ENCODE results near the gene ESRRA. TPM values are rescaled to one million over a fixed set of nuclear protein-coding genes. Genes with fewer than 3 reads are reported as not detected.
"Not testable (repeated sequence)": the region's sequence is repeated elsewhere in the genome, so short reads cannot be mapped to it uniquely, and the experiment has no call there.

ESRRA gene
- total RNA-seq, 2 experiments from 2014 or later = 46.6 to 54.0 TPM

DNA sequence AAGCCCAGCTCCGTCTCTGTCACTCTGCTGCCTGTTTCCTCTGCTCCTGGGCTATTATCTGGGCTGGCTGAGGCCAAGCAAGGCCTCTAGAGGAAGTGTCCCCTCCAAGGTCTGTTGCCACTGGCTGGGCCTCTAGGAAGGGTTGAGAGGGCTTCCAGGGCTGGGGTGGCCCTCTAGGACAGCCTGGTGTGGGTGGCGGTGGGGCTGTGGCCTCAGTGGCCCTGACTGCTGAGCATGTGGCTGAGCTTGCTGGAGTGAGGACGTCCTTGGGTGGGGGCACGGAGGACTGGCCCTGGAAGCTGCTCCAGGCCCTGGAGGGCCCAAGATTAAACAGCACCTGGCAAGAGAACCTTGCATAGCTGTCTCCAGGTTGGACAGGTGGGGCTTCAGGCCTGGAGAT, 18.7 kb downstream of the ESRRA start:
- H3K27ac Mint-ChIP-seq; H3K9me3 Mint-ChIP-seq (ENCODE audit: low read depth); H3K27me3 Mint-ChIP-seq; ATAC-seq; DNase-seq; H3K36me3 Mint-ChIP-seq; H3K4me3 Mint-ChIP-seq: not testable (repeated sequence)
- CTCF ChIA-PET = interaction anchor here (3.5 kb wide), 1 partner anchor 8 kb away, joined by 13 read pairs; no protein-coding TSS in a partner anchor
- H3K4me1 Mint-ChIP-seq = peaks cover 19% of the 10 kb centered on the region

DNA sequence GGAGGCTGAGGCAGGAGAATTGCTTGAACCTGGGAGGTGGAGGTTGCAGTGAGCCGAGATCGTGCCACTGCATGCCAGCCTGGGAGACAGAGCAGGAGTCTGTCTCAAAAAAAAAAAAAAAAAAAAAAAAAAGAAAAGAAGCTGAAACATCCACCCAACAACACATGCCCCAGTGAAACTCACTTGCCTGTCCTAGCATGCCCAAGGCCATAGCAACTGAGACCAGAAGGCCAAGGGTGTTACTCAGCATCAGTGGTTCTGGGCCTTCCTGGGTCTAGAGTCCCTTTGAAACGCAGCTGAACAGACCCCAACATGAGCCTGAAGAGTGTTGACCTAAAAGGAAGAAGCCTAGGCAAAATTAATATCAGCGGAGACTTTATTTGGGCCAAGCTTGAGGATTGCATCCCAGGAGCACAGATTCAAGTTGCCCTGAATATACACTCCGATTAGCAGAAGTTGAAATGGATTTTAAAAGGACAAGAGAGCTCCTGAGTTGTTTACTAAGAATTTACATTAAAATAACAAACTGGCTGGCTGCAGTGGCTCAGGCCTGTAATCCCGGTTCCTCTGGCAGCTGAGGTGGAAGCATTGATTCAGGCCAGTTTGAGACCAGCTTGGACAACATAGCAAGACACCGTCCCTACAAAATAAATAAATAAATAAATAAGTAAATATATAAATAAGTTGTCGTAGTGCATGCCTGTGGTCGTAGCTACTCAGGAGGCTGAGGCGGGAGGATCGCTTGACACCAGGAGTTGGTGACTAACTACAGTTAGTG, 19.6 kb downstream of the ESRRA start:
- CTCF ChIA-PET = interaction anchor here (0.9 to 3.5 kb wide), 2 partner anchors 7 to 20 kb away, joined by 3 to 13 read pairs; no protein-coding TSS in a partner anchor
- Mint-ChIP-seq H3K4me1 (peaks cover 13% of the 10 kb centered on the region), H3K9me3 (ENCODE audit: low read depth) (no peaks in the 10 kb centered on the region), H3K27ac (no peak overlapping the region), H3K4me3 (no peak overlapping the region), H3K36me3 (peaks cover 9% of the 10 kb centered on the region), H3K27me3 (no peaks in the 10 kb centered on the region)
- ATAC-seq (no peak), DNase-seq (no peak)

DNA sequence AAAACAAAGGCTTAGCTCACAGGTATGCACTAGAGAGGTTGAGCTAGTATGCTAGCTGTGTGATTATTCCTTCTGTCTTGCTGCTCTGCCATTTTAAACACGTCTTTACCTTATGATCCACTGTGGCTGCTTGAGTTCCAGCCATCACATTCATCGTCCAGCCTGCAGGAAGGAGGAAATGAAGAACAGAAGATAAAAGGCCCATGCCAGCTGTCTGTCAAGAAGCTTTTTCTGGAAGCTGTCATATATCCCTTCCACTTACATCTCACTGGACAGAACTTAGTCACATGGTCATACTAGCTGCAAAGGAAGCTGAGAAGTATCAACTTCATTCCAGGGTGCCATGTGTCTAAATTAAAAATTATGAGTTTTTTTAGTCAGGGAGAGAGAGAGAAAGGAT, 22.1 kb downstream of the ESRRA start:
- CTCF ChIA-PET = interaction anchor here (1.2 to 1.4 kb wide), 2 partner anchors 10 to 13 kb away, joined by 3 to 4 read pairs; partner anchors contain the start of genes CCDC88B, PRDX5 and TRMT112
- Mint-ChIP-seq H3K9me3 (ENCODE audit: low read depth) (no peaks in the 10 kb centered on the region), H3K27ac (no peak overlapping the region), H3K36me3 (no peaks in the 10 kb centered on the region), H3K27me3 (no peaks in the 10 kb centered on the region), H3K4me1 (peaks cover 25% of the 10 kb centered on the region), H3K4me3 (no peak overlapping the region)
- ATAC-seq = no peak
- no peak for DNase-seq

DNA sequence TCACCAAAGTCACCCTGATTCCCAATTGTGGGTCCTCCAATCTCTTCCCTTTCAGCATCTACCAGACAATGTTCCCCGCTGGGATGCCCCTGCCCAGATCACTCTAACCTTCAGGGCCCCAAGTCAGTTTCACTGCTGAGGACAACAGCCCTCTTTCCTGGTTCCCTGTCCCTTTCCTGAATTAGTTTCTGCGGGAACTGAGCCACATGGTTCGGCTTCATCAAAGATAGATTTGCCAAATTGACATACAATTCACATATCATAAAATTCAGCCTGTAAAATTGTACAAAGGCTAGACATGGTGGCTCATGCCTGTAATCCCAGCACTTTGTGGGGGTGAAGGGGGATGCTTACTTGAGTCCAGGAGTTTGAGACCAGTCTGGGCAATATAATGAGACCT, 22.7 kb downstream of the ESRRA start:
- H3K9me3 Mint-ChIP-seq (ENCODE audit: low read depth) = no peaks in the 10 kb centered on the region
- H3K27ac Mint-ChIP-seq = no peak overlapping the region
- H3K4me1 Mint-ChIP-seq = peaks cover 27% of the 10 kb centered on the region
- H3K27me3 Mint-ChIP-seq = no peaks in the 10 kb centered on the region
- no peaks in the 10 kb centered on the region for H3K36me3 Mint-ChIP-seq
- DNase-seq (no peak), ATAC-seq (no peak)
- no peak overlapping the region for H3K4me3 Mint-ChIP-seq
- CTCF ChIA-PET = interaction anchor here (1.2 to 1.4 kb wide), 2 partner anchors 10 to 12 kb away, joined by 3 to 4 read pairs; partner anchors contain the start of genes CCDC88B, PRDX5 and TRMT112

DNA sequence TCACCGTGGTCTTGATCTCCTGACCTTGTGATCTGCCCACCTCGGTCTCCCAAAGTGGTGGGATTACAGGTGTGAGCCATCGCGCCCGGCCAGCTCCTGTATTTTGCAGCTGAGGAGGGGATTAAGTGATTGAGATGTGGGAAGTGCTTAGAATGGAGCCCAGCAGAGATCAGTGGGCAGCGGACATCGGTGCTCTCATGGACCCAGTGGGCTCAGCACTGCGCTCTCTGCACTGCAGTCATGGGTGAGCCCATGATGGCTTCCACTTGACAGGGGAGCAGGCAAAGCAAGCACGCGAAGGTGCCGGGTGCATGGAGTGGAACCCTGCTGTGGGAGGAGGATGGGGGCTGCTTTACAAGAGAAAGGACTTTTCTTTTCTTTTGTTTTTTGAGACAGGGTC, 25.6 kb downstream of the ESRRA start:
- peaks cover 9% of the 10 kb centered on the region for H3K36me3 Mint-ChIP-seq
- H3K9me3 Mint-ChIP-seq (ENCODE audit: low read depth) = no peaks in the 10 kb centered on the region
- no peaks in the 10 kb centered on the region for H3K27me3 Mint-ChIP-seq
- peak; percentile 40 for DNase-seq
- ATAC-seq = no peak
- CTCF ChIA-PET = interaction anchor here (0.6 to 7.7 kb wide), 26 partner anchors 8 to 428 kb away, joined by 3 to 140 read pairs (median 4); partner anchors contain the start of genes CATSPERZ, CCDC88B, ESRRA and FKBP2
- H3K27ac Mint-ChIP-seq = peak overlapping the region; percentile 53
- H3K4me1 Mint-ChIP-seq = peaks cover 43% of the 10 kb centered on the region
- no peak overlapping the region for H3K4me3 Mint-ChIP-seq

DNA sequence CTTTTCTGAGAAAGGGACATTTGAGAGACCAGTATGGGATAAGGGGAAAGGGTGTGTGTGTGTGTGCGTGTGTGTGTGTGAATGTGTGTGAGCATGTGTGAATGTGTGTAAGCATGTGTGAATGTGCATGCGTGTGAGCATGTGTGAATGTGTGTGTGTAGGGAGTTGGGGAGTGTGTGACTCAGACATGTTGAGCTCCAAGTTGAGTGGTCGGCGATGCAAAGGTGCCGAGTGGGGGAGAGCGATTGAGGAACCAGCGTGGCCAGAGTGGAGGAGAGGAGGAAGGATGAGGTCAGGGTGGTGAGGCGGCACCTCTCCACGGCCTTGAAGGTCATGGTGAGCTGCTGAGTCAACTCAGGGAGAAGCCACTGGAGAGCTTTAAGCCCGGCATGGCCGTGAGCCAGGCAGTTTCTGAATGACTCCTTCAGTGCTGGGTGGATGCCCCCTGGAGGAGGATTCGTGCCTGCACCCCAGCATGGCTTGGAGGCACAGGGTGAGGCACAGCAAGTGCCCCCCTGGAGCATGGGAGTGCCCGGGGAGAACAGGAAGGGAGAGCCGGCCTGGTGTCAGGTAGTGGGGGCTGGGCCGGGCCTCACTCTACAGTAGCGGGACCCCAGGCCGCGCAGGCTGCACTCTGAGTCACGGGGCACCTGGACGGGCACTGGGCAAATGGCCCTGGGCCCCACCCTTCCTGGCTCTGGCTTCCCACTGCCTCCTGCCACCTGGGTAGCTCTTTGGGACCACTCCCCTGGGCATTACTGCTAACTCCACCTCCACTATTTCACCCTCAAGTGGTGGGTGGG, 26.4 kb downstream of the ESRRA start:
- DNase-seq (peak; percentile 96), ATAC-seq (peak; percentile 95)
- Mint-ChIP-seq H3K27ac (peak overlapping the region; percentile 83), H3K9me3 (ENCODE audit: low read depth) (no peaks in the 10 kb centered on the region), H3K36me3 (peaks cover 9% of the 10 kb centered on the region), H3K4me1 (peaks cover 48% of the 10 kb centered on the region), H3K4me3 (peak overlapping the region; percentile 16), H3K27me3 (no peaks in the 10 kb centered on the region)
- CTCF ChIA-PET = interaction anchor here (0.6 to 7.7 kb wide), 33 partner anchors 9 to 413 kb away, joined by 3 to 140 read pairs (median 4); partner anchors contain the start of genes CATSPERZ, CCDC88B, DNAJC4 and ESRRA

DNA sequence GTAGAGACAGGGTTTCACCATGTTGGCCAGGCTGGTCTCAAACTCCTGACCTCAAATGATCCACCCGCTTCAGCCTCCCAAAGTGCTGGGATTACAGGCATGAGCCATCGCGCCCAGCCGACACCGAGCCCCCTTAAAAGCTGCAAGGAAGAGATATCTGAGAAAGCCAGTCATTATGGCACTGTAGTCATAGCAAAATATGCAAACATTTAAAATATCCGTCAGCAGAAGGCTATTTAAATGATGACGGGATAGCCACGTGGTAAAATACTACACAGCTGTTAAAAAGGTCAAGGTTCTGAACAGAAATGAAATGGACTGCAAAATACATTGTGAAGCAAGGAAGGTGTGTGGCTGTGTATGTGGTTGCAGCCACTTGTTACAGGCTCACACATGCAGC, 28.2 kb downstream of the ESRRA start:
- CTCF ChIA-PET = interaction anchor here (2.4 to 7.7 kb wide), 5 partner anchors 8 to 30 kb away, joined by 18 to 140 read pairs (median 51); partner anchors contain the start of genes CATSPERZ, CCDC88B, ESRRA and PRDX5
- Mint-ChIP-seq H3K27ac (no peak overlapping the region), H3K27me3 (no peaks in the 10 kb centered on the region), H3K4me3 (no peak overlapping the region), H3K36me3 (peaks cover 21% of the 10 kb centered on the region), H3K4me1 (peaks cover 61% of the 10 kb centered on the region), H3K9me3 (ENCODE audit: low read depth) (no peaks in the 10 kb centered on the region)
- DNase-seq = no peak
- ATAC-seq = no peak

DNA sequence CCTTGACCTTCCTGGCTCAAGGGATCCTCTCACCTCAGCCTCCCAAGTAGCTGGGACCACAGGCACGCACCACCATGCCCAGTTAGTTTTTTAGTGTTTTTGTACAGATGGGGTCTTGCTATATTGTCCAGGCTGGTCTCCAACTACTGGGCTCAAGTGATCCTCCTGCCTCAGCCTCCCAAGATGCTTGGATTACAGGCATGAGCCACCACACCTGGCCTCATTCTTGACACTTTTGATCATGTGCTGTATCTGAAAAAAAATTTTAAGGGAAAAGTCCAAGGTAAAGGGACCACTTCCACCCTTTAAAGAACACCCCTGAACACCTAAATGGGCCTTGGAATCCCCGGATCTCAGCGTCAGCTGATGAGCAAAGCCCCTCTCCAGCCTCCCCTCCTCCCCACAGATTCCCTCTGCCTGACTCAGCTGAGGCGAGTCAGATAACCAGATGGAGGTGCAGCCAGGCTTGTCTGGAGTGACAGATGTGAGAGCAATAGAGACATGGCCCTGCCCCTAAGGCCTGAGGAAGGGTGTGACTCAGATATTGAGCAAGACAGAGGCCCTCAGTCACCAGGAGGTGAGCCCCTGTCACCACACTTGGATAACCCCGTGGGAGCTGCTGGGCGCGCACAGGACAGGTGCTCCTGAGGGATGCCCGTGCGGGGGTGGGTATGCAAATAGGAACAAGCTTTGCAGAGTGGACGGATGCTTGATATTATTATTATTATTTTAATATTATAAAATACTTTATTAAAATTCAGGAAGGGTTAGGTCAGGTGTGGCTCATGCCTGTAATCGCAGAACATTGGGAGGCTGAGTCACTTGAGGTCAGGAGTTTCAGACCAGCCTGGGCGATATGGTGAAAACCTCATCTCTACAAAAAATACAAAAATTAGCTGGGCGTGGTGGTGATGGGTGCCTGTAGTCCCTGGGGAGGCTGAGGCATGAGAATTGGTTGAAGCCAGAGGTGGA, 29.7 kb downstream of the ESRRA start:
- ATAC-seq = no peak

DNA sequence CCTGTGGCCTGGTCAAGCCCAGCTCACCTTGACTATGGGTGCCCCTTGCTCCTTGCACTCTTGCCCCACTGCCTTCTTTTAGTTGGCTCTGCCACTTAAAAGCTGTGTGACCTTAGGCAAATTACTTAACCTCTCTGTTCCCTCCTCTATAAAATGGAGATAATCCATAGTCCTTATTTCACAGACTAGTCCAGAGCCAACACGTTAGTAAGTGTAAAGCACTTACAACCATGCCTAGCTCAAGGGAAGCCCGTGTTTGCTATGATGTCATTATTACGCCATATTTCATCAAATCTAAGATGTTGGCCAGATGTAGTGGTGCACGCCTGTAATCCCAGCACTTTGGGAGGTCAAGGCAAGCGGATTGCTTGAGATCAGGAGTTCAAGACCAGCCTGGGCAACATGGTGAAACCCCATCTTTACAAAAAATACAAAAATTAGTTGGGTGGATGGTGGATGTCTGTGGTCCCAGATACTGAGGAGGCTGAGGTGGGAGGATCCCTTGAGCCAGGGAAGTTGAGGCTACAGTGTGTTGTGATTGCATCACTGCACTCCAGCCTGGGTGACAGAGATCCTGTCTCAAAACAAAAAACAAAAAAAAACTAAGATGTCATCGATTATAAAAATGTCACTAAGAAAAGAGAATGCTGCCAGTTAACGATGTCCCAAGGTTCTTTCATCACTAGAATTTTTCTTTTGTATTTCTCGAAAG, 32.4 kb downstream of the ESRRA start:
- ATAC-seq (no peak), DNase-seq (no peak)
- CTCF ChIA-PET = interaction anchor here (1.2 to 1.4 kb wide), 2 partner anchors 20 to 33 kb away, joined by 4 to 6 read pairs; partner anchors contain the start of genes PRDX5 and TRMT112
- H3K36me3 Mint-ChIP-seq = peaks cover 29% of the 10 kb centered on the region
- no peaks in the 10 kb centered on the region for H3K27me3 Mint-ChIP-seq
- peaks cover 62% of the 10 kb centered on the region for H3K4me1 Mint-ChIP-seq
- H3K4me3 Mint-ChIP-seq = no peak overlapping the region
- no peaks in the 10 kb centered on the region for H3K9me3 Mint-ChIP-seq (ENCODE audit: low read depth)
- H3K27ac Mint-ChIP-seq = no peak overlapping the region

More for the DNA sequence above, 29.7 kb downstream of the ESRRA start:
- Mint-ChIP-seq H3K9me3 (ENCODE audit: low read depth) (no peaks in the 10 kb centered on the region), H3K27me3 (no peaks in the 10 kb centered on the region), H3K4me3 (no peak overlapping the region), H3K27ac (peak overlapping the region; percentile 78), H3K4me1 (peaks cover 72% of the 10 kb centered on the region), H3K36me3 (peaks cover 21% of the 10 kb centered on the region)
- CTCF ChIA-PET = interaction anchor here (7.7 kb wide), 1 partner anchor 18 kb away, joined by 140 read pairs; the partner anchor contains the start of genes PRDX5 and TRMT112
- DNase-seq = peak; percentile 73

DNA sequence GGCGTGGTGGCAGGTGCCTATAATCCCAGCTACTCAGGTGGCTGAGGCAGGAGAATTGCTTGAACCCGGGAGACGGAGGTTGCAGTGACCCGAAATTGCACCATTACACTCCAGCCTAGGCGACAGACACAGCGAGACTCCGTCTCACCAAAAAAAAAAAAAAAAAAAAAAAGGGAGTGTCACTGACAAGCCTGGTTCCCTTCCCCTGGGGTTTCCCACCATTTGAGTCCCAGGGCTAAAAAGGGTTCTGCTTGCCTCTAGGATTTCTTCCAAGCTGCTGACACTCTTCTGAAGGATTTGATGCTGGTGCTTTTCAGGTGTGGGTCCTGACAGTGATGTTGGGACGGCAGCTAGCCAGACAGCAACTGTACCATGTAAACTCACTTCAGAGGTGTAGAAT, 33.4 kb downstream of the ESRRA start:
- ATAC-seq = no peak
- H3K36me3 Mint-ChIP-seq = peaks cover 27% of the 10 kb centered on the region
- peak overlapping the region; percentile 78 for H3K4me3 Mint-ChIP-seq
- H3K27ac Mint-ChIP-seq = peak overlapping the region; percentile 87
- H3K27me3 Mint-ChIP-seq = no peaks in the 10 kb centered on the region
- peaks cover 57% of the 10 kb centered on the region for H3K4me1 Mint-ChIP-seq
- no peaks in the 10 kb centered on the region for H3K9me3 Mint-ChIP-seq (ENCODE audit: low read depth)
- CTCF ChIA-PET = interaction anchor here (1.2 to 2.9 kb wide), 4 partner anchors 16 to 37 kb away, joined by 4 to 19 read pairs (median 7); partner anchors contain the start of genes PRDX5 and TRMT112
- DNase-seq = no peak

DNA sequence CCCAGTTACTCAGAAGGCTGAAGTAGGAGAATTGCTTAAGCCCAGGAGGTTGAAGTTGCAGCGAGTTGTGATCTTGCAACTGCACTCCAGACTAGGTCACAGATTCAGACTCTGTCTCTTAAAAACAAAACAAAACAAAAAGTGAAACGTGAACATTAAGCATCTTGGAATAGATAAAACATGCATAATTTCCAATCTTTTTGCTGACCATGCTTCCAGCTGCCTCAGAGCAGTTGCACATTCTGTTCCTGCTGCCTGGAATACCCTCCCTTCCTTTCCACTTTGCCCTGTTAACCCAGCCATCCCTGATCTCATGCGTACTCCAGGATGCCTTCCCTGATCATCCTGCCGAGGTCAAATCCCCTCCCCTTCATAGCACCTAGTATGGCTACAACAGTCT, 34.0 kb downstream of the ESRRA start:
- CTCF ChIA-PET = interaction anchor here (1.1 to 5.1 kb wide), 5 partner anchors 7 to 38 kb away, joined by 3 to 51 read pairs (median 9); partner anchors contain the start of genes PRDX5 and TRMT112
- peaks cover 26% of the 10 kb centered on the region for H3K36me3 Mint-ChIP-seq
- ATAC-seq (no peak), DNase-seq (no peak)
- H3K9me3 Mint-ChIP-seq (ENCODE audit: low read depth) = no peaks in the 10 kb centered on the region
- H3K27me3 Mint-ChIP-seq = no peaks in the 10 kb centered on the region
- H3K4me3 Mint-ChIP-seq = peak overlapping the region; percentile 78
- H3K4me1 Mint-ChIP-seq = peaks cover 56% of the 10 kb centered on the region
- peak overlapping the region; percentile 87 for H3K27ac Mint-ChIP-seq
